B cell (primary cell): ENCODE data around the gene ADGRV1. TPM values are rescaled to one million over a fixed set of nuclear protein-coding genes. Genes with fewer than 3 reads are reported as not detected.

Experiments used
- ATAC-seq: fragments of 200-7000 bp; cut with Tn5 transposase; one replicate; pipeline ENCODE4 v1.10.0; 2021; ENCODE audit warnings: low read depth, mild to moderate bottlenecking, moderate number of reproducible peaks, moderate library complexity
- CTCF ChIA-PET: fragments of 350-600 bp; sonication (Branson Sonifier 250); formaldehyde crosslinking; loops from one replicate; lab custom pipeline; 2021; ENCODE audit warnings: antibody characterized with exemption, inconsistent platforms; lab: Charles Lee
- POLR2A ChIA-PET: fragments of 350-600 bp; sonication (Branson Sonifier 250); formaldehyde crosslinking; loops from one replicate; lab custom pipeline; 2021; ENCODE audit warnings: antibody characterized with exemption; lab: Charles Lee
- DNase-seq: peaks from one replicate; pipeline ENCODE4 v3.0.0; 2013
- H2AFZ ChIP-seq: 2 replicates; pipeline ENCODE4 v1.6.1; 2012; ENCODE audit warnings: mild to moderate bottlenecking, low read depth, low read length; ENCODE audit not compliant: insufficient read depth, poor library complexity, severe bottlenecking
- H3K27ac ChIP-seq, 2 donors: 1 replicate in 1 of 2; 2 replicates in 1 of 2; pipeline ENCODE4 v1.5.1; 2012 to 2013; ENCODE audit warnings: low read length in 2 of 2, mild to moderate bottlenecking in 2 of 2, moderate library complexity in 1 of 2
- H3K27me3 ChIP-seq, 4 experiments: fragments of 200-600 bp in 1 of 4; sonication (generic) in 1 of 4; replicated peaks in 1 of 4; 1 replicate in 2 of 4; 2 replicates in 2 of 4; pipeline versions ENCODE4 v1.6.1 to v1.7.0; 2013 to 2016; ENCODE audit warnings: low read length in 3 of 4, mild to moderate bottlenecking in 2 of 4, mixed read lengths in 1 of 4, moderate library complexity in 1 of 4; ENCODE audit not compliant: insufficient read depth in 4 of 4, control insufficient read depth in 3 of 4; ENCODE audit errors: control extremely low read depth in 1 of 4
- H3K36me3 ChIP-seq, 2 experiments: replicated peaks in 1 of 2; 1 replicate in 1 of 2; 2 replicates in 1 of 2; pipeline versions ENCODE4 v1.6.1 to v1.7.1; 2013; ENCODE audit warnings: low read length in 1 of 2; ENCODE audit not compliant: insufficient read depth in 2 of 2, control insufficient read depth in 1 of 2; ENCODE audit errors: control extremely low read depth in 1 of 2, extremely low read depth in 1 of 2
- H3K4me1 ChIP-seq, 2 donors: fragments of 200-600 bp in 1 of 2; sonication (generic) in 1 of 2; 1 replicate in 1 of 2; 2 replicates in 1 of 2; pipeline versions ENCODE4 v1.5.1 to v1.6.1; 2013 to 2017; ENCODE audit warnings: low read length in 2 of 2; ENCODE audit not compliant: control insufficient read depth in 2 of 2, insufficient read depth in 2 of 2
- H3K4me2 ChIP-seq: replicated peaks from 2 replicates; pipeline ENCODE3; 2012; ENCODE audit warnings: mild to moderate bottlenecking, low read depth, low read length; ENCODE audit not compliant: poor library complexity, severe bottlenecking
- H3K4me3 ChIP-seq, 5 experiments: fragments of 200-600 bp in 1 of 5; sonication (generic) in 1 of 5; 1 replicate in 3 of 5; 2 replicates in 2 of 5; pipeline versions ENCODE4 v1.5.1 to v1.7.0; 2011 to 2016; ENCODE audit warnings: low read length in 4 of 5, mild to moderate bottlenecking in 4 of 5, low read depth in 2 of 5, control low read depth in 1 of 5, moderate library complexity in 1 of 5; ENCODE audit not compliant: insufficient read depth in 1 of 5; ENCODE audit errors: control extremely low read depth in 1 of 5, extremely low read depth in 1 of 5
- H3K79me2 ChIP-seq: fragments of 200-600 bp; sonication (generic); one replicate; pipeline ENCODE4 v1.6.0; 2016; ENCODE audit warnings: low read length; ENCODE audit not compliant: control insufficient read depth, insufficient read depth
- H3K9ac ChIP-seq: fragments of 200-600 bp; sonication (generic); 2 replicates; pipeline ENCODE4 v1.6.1; 2017; ENCODE audit warnings: mild to moderate bottlenecking, low read length, moderate library complexity
- H3K9me3 ChIP-seq, 3 donors: one replicate each; pipeline versions ENCODE4 v1.6.1 to v1.7.1; 2013; ENCODE audit warnings: low read length in 2 of 3; ENCODE audit not compliant: control insufficient read depth in 2 of 3, insufficient read depth in 1 of 3; ENCODE audit errors: control extremely low read depth in 1 of 3
- H4K20me1 ChIP-seq: 2 replicates; pipeline ENCODE4 v1.6.0; 2012; ENCODE audit warnings: mild to moderate bottlenecking, low read length; ENCODE audit not compliant: insufficient read depth, control insufficient read depth, poor library complexity, severe bottlenecking
- H3K27ac Mint-ChIP-seq: one replicate; pipeline ENCODE4 v1.8.0; 2021; ENCODE audit warnings: mixed read lengths
- H3K27me3 Mint-ChIP-seq: one replicate; pipeline ENCODE4 v1.8.0; 2021; ENCODE audit warnings: mixed read lengths
- H3K4me1 Mint-ChIP-seq: one replicate; pipeline ENCODE4 v1.8.0; 2021; ENCODE audit warnings: mixed read lengths
- H3K4me3 Mint-ChIP-seq: one replicate; pipeline ENCODE4 v1.8.0; 2021; ENCODE audit warnings: mixed read lengths
- H3K9me3 Mint-ChIP-seq: one replicate; pipeline ENCODE4 v1.8.0; 2022; ENCODE audit warnings: mixed read lengths; ENCODE audit not compliant: insufficient read depth
- EZH2 ChIP-seq: IDR thresholded peaks from 2 replicates; pipeline ENCODE4 v1.6.1; 2012; ENCODE audit warnings: borderline replicate concordance, low read depth, mild to moderate bottlenecking, moderate library complexity, low read length; ENCODE audit not compliant: insufficient read depth, poor library complexity, severe bottlenecking
- WGBS: methylation state at CpG from one replicate; pipeline ENCODE4 v1.1.5; 2013; ENCODE audit warnings: missing lambda C conversion rate; ENCODE audit not compliant: insufficient coverage; 5-methylcytosine and 5-hydroxymethylcytosine counted together
- intact Hi-C: fragments of 100-400 bp; cut with micrococcal nuclease; formaldehyde crosslinking; loops from one replicate; pipeline ENCODE4 v1.10.0; 2022
- polyA plus RNA-seq: library from polyadenylated mRNA; depleted of rRNA; stranded (reverse); fragments of >200 nt; gene quantifications from 2 replicates; pipeline ENCODE4 v1.2.3, GENCODE V29; 2012
- total RNA-seq, 2 donors: library from RNA; stranded (reverse); fragments of 120-200 nt in 1 of 2; gene quantifications; 1 replicate in 1 of 2; 2 replicates in 1 of 2; pipeline versions ENCODE4 v1.2.3 to v1.2.4, GENCODE V29; 2013 to 2022
- TF ChIP-seq, protein P1 (sequence below): fragments of 200-600 bp; IDR thresholded peaks from one replicate; pipeline ENCODE4 v1.8.0; 2022; ENCODE audit warnings: antibody characterized with exemption, mild to moderate bottlenecking

ADGRV1 gene
- total and polyA plus RNA-seq, 2 donors (not counting 1 experiment from before 2014, with no cell fraction given), result 0.07 TPM; not detected in 1

DNA sequence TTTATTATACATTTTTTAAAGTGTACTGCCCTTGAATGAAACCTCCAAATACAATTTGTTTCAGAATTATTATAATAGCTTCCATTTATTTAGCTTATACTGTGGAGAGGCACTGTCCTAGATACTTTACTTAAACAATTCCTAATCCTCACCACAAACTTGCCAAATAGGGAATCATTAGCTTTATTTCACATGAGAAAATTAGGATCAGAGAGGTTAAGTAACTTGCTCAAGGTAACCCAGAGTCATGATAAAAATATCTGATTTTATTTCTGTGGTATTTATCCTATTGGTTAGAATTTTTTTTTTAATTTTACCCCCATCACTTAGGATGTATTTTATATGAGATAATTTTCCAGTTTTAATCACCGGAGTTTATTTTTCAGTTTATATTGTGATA lies 78.4 kb downstream of the ADGRV1 start:
- peaks cover 0 to 3% (median 0%) of the 10 kb centered on the region in 4 experiments for H3K27me3 ChIP-seq
- no peak overlapping the region for H3K4me3 ChIP-seq
- no peak overlapping the region for H3K9ac ChIP-seq
- H3K4me3 Mint-ChIP-seq, result no peak overlapping the region
- ChIA-PET POLR2A (no interaction called here), CTCF (no interaction called here)
- DNase-seq, result no peak
- H3K27me3 Mint-ChIP-seq, result peaks cover 10% of the 10 kb centered on the region
- no peak overlapping the region for H3K27ac ChIP-seq
- H3K27ac Mint-ChIP-seq, result no peak overlapping the region
- H2AFZ ChIP-seq, result no peak overlapping the region
- H3K36me3 ChIP-seq, result no peaks in the 10 kb centered on the region
- H3K4me1 ChIP-seq, result no peaks in the 10 kb centered on the region
- no peaks in the 10 kb centered on the region for H3K79me2 ChIP-seq
- no peak for TF ChIP-seq EZH2
- TF ChIP-seq, protein P1, sequence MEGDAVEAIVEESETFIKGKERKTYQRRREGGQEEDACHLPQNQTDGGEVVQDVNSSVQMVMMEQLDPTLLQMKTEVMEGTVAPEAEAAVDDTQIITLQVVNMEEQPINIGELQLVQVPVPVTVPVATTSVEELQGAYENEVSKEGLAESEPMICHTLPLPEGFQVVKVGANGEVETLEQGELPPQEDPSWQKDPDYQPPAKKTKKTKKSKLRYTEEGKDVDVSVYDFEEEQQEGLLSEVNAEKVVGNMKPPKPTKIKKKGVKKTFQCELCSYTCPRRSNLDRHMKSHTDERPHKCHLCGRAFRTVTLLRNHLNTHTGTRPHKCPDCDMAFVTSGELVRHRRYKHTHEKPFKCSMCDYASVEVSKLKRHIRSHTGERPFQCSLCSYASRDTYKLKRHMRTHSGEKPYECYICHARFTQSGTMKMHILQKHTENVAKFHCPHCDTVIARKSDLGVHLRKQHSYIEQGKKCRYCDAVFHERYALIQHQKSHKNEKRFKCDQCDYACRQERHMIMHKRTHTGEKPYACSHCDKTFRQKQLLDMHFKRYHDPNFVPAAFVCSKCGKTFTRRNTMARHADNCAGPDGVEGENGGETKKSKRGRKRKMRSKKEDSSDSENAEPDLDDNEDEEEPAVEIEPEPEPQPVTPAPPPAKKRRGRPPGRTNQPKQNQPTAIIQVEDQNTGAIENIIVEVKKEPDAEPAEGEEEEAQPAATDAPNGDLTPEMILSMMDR, result no peak
- intact Hi-C loops, result no loop called here
- H4K20me1 ChIP-seq, result no peaks in the 10 kb centered on the region
- no peak overlapping the region for H3K4me2 ChIP-seq
- ATAC-seq, result no peak
- WGBS, result no CpG with 5 or more reads among the region's 1 CpG
- no peaks in the 10 kb centered on the region for H3K4me1 Mint-ChIP-seq
- H3K9me3 ChIP-seq, result no peaks in the 10 kb centered on the region
- H3K9me3 Mint-ChIP-seq, result no peaks in the 10 kb centered on the region

DNA sequence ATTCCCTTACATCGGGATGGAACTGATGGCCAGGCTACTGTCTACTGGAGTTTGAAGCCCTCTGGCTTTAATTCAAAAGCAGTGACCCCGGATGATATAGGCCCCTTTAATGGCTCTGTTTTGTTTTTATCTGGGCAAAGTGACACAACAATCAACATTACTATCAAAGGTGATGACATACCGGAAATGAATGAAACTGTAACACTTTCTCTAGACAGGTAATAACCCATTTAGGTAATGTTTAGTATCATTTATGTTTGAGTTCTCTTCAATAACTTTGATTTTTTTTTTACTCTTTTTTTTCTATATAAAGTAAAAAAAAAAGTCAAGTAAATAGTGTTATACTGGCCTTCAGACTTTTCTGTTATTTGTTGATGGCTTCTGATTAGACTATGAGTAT lies 79.1 kb downstream of the ADGRV1 start:
- no peak overlapping the region for H3K27ac Mint-ChIP-seq
- no peak overlapping the region for H3K4me3 ChIP-seq
- no peaks in the 10 kb centered on the region for H3K36me3 ChIP-seq
- no peaks in the 10 kb centered on the region for H3K9me3 ChIP-seq
- H3K9ac ChIP-seq, result no peak overlapping the region
- H3K9me3 Mint-ChIP-seq, result no peaks in the 10 kb centered on the region
- H3K4me3 Mint-ChIP-seq, result no peak overlapping the region
- H4K20me1 ChIP-seq, result no peaks in the 10 kb centered on the region
- ATAC-seq, result no peak
- intact Hi-C loops, result no loop called here
- ChIA-PET POLR2A (no interaction called here), CTCF (no interaction called here)
- no peaks in the 10 kb centered on the region for H3K4me1 Mint-ChIP-seq
- no peaks in the 10 kb centered on the region for H3K79me2 ChIP-seq
- no peak overlapping the region for H3K27ac ChIP-seq
- WGBS, result no CpG with 5 or more reads among the region's 3 CpGs
- no peak overlapping the region for H3K4me2 ChIP-seq
- no peaks in the 10 kb centered on the region for H3K4me1 ChIP-seq
- no peak for TF ChIP-seq EZH2
- TF ChIP-seq, protein P1, result no peak
- no peak for DNase-seq
- peaks cover 10% of the 10 kb centered on the region for H3K27me3 Mint-ChIP-seq
- H2AFZ ChIP-seq, result no peak overlapping the region
- H3K27me3 ChIP-seq, result peaks cover 0 to 3% (median 0%) of the 10 kb centered on the region in 4 experiments
